PC-3 (cell line): ENCODE measurements around the gene PLA2G4D.

ENCODE experiments used
- EZH2 ChIP-seq: fragments of 300-600 bp; sonication (generic); IDR thresholded peaks from one replicate; pipeline ENCODE4 v1.6.1; 2017; ENCODE audit warnings: antibody characterized with exemption, mild to moderate bottlenecking, low read length; ENCODE audit not compliant: unreplicated experiment
- TF ChIP-seq, protein P1 (sequence below): fragments of 300-600 bp; sonication (generic); conservative IDR thresholded peaks from 2 replicates; pipeline ENCODE4 v1.5.1; 2017; ENCODE audit warnings: antibody characterized with exemption, low read depth, mild to moderate bottlenecking, low read length

DNA sequence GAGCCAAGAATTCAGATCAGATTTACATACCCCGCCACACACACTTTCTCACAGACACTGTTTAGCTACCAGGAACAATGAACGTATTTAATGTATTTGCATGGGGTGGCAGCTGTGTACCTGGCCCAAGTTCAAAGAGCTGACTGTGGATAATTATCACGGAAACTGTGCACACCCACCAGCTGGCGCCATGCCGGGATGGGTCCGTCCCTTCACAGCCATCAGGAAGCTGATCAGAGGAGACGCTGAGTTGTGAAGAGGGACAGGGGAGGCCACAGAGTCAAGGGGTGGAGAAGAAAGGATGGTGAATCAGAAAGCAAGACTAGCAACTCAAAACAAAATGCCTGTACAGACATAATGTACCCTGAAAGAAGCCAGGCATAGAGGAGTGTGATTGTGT is 13.1 kb upstream of the PLA2G4D start:
- TF ChIP-seq, protein P1, sequence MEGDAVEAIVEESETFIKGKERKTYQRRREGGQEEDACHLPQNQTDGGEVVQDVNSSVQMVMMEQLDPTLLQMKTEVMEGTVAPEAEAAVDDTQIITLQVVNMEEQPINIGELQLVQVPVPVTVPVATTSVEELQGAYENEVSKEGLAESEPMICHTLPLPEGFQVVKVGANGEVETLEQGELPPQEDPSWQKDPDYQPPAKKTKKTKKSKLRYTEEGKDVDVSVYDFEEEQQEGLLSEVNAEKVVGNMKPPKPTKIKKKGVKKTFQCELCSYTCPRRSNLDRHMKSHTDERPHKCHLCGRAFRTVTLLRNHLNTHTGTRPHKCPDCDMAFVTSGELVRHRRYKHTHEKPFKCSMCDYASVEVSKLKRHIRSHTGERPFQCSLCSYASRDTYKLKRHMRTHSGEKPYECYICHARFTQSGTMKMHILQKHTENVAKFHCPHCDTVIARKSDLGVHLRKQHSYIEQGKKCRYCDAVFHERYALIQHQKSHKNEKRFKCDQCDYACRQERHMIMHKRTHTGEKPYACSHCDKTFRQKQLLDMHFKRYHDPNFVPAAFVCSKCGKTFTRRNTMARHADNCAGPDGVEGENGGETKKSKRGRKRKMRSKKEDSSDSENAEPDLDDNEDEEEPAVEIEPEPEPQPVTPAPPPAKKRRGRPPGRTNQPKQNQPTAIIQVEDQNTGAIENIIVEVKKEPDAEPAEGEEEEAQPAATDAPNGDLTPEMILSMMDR: no peak
- TF ChIP-seq EZH2: no peak
